Measurements from ENCODE around the gene TMEM184C.

DNA sequence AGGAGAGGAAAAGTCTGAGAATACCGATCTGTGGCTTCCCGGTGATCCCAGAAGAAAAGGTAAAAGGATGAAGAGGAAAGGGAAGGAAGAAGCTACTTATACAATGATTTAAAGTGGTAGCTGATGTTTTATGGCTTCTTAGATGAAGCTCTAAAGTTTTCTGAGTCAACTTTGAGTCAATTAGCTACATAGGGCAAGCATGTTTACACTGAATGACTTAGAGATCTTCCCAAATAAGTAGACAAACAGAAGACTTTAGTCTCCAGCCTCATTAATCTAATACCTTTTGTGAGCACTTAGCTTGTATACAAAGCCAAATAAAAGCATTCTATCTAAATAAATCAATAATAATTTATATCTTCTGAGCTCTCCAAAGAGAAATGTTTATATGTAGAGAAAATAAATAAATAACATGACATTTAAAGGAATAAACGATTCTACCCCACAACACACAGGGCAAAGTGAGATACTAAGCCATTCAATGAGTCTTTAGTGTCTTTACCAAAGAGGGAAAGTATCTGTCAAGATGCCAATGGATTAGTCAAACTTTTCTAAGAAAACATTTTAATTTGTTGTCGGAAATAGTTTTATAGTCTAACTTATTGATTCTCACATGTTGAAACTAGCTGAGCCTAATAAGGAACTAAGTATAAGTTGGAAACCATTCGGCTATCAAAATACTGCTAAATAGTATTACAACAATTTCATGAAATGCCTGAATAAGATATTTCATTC is 46.0 kb upstream of the TMEM184C start:
- TF ChIP-seq, protein P1, sequence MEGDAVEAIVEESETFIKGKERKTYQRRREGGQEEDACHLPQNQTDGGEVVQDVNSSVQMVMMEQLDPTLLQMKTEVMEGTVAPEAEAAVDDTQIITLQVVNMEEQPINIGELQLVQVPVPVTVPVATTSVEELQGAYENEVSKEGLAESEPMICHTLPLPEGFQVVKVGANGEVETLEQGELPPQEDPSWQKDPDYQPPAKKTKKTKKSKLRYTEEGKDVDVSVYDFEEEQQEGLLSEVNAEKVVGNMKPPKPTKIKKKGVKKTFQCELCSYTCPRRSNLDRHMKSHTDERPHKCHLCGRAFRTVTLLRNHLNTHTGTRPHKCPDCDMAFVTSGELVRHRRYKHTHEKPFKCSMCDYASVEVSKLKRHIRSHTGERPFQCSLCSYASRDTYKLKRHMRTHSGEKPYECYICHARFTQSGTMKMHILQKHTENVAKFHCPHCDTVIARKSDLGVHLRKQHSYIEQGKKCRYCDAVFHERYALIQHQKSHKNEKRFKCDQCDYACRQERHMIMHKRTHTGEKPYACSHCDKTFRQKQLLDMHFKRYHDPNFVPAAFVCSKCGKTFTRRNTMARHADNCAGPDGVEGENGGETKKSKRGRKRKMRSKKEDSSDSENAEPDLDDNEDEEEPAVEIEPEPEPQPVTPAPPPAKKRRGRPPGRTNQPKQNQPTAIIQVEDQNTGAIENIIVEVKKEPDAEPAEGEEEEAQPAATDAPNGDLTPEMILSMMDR (IDR thresholded peaks at IDR 0.05) = no peak
- TF ChIP-seq POLR2AphosphoS5 (IDR thresholded peaks at IDR 0.05) (no peak), POLR2A (IDR thresholded peaks at IDR 0.05) (no peak)

All from breast epithelium (tissue), 3 donors.